NCI-H460 (cell line): Measurements from ENCODE around the gene EXOC3L4. TPM values are rescaled to one million over a fixed set of nuclear protein-coding genes. Genes with fewer than 3 reads are reported as not detected.

Experiments used
- DNase-seq: peaks from one replicate; pipeline ENCODE4 v3.0.0-alpha.2; 2016; ENCODE audit warnings: low read depth; ENCODE audit errors: extremely low read depth
- total RNA-seq: library from RNA; depleted of rRNA; stranded (reverse); fragments of >200 nt; shearing (Covaris generic); gene quantifications from 2 replicates; pipeline ENCODE4 v1.2.3, GENCODE V29; 2014

The EXOC3L4 gene
- total RNA-seq, 1 experiment from 2014 or later: 0.72 TPM

DNA sequence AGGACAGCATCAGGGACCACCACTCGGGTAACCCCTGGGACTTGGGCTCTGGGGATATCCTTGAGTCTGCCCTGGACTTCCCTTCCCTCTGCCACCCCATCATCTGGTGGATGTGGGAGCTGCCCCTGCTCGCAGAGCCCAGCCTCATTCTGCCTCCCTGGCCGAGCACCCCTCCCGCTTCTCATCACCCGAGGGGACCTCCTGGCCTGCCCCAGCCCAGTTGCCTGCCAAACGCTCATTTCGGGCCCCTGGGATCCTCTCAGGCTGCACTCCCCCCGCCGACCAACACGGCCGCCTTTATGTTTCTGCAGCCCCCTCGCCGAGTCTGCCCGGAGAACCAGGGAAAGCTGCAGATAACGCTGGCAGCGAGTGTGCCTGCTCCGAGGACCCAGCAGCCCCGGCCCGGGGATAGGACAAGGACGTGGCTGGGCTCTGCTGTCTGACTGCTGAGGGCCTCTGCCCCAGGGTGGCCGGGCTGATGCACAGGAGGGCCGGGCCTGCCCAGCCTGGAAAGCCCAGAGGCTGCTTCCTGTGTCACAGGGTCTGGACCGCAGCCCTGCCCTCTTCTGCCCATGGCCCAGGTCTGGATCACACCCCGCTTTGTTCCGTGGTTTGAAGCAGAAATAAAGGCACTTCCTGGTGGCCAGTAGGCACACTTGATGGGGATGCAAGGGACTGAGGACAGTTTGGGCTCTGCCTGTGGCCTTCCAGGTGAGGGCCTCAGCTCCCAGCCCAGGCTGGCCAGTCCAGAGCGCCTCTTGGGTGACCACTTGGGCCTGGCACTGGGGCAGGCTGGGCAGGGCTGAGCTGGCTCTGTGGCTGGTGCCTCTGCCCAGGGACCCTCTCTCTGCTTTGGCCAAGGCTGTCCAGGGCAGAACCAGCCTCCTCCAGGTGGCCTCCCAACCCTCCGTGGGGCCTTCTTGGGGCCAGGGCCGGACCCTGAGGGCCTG lies 4.9 kb upstream of the EXOC3L4 start:
- no peak for DNase-seq

DNA sequence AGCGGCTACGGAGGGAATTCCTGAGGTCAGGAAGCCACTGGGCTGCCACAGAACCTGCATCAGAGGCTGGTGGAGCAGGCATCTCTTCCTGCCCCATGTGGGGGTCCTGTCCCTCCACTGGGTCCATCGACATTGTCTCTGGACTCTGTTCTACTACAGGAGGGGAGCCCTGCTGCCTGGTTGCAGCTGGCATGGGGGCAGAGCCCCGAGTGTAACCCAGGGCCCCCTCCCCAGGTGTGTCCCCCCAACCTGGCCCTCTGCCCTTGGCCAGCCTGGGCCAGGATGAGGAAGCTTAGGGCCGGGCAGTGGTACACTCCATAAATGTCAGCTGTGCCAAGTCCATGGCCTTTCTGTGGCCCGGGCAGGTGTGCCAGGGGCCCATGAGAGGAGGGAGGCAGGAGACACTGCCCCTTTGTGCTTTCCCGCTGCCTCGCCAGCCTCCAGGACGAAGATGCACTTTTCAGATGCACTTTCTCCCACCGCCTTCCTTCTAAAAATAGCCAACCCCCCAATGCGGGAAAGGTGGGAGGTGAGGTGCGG lies 4.0 kb upstream of the EXOC3L4 start:
- no peak for DNase-seq

DNA sequence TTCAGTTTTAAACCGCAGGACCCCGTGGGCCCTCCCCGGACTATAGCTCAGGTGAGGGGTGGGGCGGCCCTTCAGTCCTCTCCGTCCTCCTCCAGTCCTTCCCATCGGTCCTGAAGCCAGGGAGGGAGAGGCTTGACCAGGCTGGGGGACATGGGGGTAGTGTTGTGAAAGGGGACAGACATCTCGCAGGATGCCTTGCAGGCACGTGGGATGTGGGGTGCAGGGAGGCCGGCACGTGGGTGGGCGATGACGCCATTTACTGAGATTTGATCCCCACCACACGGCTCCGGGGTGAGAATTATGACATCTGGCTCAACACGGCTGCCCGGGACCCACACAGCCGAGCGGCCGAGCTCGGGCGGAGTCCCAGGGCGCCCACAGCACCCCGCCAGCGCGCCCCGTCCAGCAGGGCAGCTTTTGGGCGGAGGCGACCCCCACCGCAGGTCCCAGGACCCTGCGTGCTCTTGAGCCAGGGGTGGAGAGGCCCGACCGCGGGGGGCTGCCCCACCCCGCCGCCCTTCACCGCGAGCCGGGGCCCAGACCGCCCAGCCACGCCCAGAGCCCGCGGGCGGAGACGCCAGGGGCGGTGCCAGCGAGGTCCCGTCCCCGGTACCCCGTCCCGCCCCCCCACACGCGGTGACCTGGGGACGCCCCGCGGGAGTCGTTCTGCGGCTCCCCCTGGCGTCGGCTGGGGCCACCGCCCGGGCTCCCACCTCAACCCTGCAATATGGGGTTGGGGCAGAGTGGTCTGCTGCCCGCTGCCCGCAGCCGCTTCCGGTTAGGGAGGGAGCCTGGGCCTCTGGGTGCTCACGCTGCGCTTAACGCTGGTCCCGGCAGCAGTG lies 3.3 kb upstream of the EXOC3L4 start:
- DNase-seq: peak; percentile 56

DNA sequence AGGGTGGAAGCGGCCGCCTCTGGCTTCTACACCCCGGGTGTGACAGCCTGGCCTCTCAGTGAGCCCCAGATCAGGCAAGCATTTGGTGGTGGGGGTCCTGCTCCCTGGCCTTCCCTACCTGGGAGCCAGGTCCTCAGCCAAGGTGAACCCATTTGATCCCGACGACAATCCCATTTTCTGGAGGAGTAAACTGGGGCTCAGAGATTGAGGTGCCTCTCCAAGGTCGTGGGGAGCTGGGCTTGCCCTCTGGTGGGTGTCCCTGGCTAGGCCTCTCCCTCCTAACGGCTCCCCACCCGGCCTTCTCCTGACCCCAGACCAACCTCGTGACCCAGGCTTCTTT lies 2.7 kb upstream of the EXOC3L4 start:
- no peak for DNase-seq

DNA sequence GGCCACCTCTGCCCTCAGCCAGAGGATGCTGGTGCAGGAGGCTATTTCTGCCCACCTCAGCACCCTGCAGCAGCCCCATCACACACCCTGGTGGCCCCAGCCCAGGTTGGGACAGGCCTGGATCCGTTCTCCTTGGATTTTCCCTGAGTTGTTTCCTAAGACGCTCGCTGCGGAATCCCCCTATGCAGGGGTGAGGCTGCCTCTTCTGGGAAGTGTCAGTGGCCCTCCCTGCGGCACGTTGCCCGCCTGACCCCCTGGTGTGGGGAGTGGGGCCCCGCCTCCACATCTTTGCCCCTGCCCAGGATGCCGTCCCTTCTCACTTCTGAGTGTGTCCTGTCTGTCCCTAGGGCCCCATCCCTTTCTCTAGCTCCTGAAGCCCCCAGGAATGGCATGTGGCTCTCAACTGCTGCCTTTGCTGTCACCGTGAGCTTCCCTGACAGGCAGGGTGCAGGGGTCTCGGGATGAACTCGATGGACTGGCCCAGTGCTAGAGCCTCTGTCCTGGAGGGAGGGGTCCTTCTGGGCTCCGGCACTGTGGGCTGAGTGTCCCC lies 594 bp upstream of the EXOC3L4 start:
- no peak for DNase-seq

DNA sequence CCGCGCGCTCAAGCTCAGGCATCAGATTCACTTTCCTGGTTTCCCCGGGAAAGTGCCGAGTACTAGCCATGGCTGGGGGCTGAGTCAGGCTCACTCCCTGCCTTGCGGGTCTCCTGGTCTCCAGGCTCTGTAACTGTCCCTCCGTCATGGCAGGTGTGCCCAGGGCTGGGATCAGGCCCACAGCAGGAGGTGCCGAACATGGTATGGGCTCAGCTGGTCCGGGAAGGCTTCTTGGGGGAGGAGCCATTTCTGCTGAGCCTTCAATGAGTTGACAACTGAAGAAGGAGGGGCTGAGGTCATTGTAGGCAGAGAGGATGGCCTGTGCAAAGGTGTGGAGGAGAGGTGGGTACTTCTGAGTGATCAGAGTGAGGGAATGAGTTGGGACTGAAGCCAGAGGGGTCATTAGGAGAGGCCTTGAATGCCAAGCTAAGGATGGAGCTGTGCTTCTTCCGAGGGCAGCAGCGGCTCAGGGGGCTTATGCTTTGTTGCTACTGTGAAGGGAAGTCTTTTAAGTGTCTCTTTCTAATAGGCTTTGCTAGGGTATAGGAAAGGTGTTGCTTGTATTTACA lies 769 bp downstream of the EXOC3L4 start:
- DNase-seq: no peak

DNA sequence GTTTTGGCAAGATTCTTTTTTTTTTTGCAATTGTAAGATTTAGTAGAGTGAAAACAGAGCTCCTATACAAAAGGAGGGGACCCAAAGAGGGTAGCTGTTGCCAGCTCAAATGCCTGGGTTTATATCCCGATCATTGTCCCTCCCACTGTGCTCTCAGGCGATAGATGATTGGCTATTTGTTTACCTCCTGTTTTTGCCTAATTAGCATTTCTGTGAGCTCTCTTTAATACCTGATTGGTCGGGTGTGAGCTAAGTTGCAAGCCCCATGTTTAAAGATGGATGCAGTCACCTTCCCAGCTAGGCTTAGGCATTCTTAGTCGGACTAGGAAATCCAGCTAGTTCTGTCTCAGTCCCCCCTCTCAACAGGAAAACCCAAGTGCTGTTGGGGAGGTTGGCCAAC lies 1.9 kb downstream of the EXOC3L4 start:
- DNase-seq: no peak

DNA sequence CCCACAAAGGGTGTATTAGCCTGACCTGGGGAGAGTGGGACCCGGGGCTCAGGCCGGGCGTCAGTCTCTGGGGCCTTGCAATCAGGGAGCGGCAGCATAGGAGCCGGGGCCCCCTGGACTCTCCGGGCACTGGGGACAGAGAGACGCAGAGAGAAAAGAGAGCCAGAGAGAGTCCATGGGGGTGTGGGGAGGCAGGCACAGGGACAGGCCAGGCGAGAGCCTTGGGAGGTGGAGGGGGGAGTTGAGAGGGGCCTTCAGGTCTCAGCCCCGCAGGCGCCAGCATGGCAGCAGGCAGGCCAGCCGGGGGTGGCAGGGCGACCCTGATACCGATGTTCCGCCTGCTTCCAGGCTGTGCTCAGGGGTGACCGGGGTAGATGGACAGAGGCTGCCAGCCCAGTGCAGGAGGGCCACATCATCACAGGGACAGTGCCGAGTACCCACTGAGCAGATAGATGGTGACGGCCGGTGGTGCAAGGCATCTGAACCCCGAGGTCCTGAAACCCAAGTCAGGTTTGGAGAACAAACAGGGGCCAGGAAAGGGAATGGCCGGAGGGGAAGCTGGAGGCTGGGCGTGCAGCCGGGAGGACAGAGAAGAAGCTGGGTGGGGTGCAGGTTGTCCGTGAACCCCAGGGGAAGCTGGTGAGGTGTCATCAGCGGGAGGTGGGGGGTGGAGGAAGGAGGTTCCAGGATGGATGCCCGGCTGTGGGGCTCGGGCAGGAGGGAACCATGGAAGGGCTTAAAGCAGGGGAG lies 2.9 kb downstream of the EXOC3L4 start:
- no peak for DNase-seq

DNA sequence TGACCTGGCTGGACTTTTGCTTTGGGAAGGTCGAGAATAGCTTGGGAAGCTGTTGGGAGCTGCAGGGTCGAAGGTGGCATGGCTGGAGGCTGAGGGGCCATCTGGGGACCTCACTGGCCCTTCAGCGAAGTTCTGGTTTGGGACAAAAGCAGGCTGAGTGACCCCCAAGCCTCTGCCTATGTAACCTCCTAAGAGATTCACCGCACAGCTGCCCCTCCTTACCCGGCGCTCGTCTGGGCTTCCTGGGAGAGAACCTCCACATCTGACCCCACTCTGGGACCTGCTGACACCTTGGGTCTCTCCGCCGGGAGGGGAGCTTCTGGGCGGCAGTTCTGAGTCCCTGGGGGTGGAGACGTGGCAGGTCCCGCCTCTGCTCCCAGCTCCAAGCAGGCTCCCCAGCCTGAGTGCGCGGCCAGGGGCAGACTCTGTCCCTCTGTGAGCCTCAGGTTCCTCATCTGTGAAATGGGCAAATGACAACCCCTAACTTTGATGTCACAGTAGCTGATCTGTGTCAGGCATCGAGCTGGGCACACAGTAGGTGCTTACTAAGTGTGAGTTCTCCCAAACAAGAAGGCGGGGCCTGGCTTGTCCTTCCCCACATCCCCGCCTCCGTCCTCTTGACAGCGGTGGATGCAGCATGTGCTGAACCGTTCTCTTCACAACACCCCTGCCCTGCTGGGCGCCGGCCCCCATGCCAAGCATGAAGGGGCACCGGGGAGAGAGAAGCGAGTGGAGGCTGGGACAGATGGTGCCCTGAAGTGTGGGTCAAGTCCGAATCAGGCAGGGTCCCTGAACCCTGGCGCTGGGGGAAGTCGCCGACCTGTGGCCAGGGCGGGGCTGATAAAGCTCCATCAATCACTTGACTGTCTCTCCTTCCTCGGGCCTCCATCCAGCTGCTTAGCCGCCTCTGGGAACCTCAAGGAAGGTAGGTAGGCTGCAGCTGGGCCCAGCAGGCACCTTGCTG lies 3.8 kb downstream of the EXOC3L4 start:
- no peak for DNase-seq

DNA sequence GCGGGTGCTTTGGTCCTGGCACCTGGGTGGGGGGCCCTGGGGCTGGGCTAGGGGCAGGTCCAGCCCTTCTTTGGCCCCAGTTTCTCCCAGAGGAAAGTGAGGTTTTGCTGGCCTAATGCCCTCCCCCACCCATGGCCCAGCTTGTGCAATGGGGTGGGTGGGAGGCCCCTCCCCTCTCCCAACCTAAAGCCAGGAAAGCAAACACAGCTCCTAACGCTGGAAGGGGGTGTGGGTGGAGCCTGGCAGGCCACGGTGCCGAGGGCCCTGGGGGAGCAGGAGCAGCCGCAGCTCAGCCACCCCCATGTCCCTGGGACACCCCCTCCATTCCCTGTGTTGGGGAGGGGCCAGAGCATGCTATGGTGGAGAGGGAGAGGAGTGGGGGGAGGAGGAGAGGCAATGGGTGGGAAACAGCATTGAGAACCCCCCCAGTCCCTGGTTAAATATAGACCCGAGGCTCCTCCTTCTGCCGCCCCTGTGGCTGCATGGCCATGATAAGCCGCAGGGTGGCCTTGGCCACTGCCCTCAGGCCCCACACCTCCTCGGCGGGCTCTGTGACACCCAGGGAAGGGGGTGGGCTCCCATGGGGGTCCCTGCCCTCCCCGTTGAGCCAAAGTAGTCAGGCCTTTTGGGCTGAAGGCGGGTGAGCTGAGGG lies 4.7 kb downstream of the EXOC3L4 start:
- DNase-seq: no peak

DNA sequence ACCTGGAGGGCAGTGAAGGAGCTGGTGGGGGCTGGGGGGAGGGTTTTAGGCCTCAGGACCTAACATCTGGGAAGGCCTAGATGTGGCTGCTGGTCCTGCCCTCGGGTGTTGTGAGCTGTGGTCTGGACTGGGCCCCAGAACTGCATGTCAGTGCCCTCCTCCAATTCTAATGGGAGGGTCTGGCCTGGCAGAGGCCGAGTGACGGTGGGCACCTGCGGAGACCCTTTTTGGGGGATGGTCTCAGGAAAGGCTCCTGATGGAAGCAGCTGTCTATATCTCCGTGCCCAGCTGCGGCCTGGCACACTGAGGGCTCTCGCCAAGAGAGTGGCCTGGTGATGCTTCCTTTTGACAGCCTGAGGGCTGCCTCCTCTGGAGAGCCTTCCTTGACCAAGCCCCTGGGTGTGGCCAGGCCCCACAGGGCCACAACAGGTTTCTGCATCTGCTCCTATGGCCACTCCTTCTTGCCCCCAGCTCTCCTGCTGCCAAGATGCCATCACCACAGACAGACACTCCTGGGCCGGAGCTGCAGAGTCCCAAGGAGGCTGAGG lies 5.3 kb downstream of the EXOC3L4 start:
- no peak for DNase-seq

DNA sequence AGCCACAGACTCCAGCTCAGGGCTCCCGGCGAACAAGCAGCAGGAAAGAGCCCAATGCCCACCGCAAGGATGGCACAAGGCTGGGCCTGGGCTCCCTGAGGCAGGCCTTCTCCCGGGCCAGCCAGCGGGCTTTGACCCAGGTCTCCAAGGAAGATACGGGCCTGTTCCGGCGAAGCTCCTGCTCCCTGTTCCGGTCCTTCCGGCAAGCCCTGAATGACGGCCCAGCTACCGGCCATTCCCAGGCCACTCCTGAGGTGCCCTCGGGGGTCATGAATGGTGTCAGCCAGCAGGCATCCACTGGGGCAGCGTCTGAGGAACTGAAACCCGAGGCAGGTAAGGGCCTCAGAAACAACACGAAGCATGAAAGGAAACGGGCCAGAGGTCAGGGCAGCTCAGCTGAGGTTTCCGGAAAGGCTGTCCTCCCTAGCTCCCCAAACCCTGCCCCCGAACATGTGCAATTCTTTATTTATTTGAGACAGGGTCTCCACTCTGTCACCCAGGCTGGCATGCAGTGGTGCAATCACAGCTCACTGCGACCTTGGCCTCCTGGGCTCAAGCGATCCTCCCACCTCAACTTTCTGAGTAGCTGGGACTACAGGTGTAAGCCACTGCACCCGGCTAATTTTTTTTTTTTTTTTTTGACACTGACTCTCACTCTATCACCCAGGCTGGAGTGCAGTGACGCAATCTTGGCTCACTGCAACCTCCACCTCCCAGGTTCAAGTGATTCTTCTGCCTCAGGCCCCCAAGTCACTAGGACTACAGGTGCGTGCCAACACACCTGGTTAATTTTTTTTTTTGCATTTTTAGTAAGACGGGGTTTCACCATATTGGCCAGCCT lies 6.0 kb downstream of the EXOC3L4 start:
- no peak for DNase-seq

DNA sequence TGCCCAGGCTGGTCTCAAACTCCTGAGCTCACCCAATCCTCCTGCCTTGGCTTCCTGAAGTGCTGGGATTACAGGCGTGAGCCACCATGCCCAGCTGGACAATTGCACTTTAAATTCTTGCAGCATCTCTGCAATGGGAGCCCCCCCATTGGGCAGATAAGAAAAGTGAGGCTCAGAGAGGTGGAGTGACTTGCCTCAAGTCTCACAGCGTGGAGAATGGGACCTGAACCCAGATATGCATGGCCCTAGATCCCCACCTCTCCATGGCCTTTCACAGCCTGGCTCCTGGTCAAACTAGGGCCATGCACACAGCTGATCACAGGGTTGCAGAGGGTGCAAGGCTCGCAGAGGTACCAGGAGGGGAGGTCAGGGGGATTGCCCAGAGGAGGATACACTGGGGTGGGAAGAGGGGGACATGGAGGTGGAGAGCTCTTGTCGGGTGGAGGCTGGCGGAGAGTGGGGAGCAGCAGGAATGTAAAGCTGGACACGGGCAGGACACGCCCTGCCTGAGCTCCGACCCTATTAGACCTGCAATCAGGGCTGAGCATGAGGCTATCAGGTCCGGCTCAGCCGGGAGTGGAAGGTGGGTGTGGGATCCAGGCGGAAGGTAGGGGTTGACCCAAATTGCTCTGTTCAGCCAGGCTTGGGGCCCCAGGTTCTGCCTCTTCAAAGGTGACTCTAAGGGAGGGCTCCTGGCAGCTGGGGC lies 6.9 kb downstream of the EXOC3L4 start:
- no peak for DNase-seq

DNA sequence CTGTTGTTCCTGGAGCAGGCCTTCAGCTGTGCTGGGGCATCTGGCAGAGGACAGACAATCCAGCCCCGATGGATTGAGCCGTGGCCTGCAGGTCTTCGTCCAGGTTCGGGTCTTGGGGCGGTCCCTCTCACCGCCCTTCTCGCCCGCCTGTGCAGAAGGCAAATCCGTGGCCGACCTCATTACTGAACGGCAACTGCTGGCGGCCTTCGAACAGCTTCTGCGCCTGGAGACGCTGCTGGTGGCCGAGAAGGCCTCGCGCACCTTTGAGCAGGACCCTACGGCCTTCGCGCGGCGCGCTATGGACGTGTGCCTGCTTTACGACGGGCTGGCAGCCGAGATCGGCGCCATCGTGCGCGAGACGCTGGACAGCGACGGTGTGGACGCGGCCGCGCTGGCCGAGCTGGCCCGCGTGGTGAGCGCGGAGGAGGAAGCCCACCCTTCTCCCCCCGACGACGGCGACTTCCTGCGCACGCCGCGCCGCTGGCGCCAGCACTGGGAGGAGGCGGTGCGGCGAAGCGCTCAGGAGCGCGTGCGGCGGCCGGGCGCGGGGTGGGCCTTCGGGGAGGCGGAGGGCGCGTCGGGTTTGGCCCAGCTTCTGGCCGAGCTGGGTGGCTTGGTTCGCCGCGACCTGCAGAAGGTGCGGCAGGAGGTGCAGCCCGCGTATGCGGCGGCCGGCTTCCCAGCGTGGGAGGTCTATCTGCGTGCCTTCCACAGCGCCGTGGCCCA lies 7.6 kb downstream of the EXOC3L4 start:
- no peak for DNase-seq

DNA sequence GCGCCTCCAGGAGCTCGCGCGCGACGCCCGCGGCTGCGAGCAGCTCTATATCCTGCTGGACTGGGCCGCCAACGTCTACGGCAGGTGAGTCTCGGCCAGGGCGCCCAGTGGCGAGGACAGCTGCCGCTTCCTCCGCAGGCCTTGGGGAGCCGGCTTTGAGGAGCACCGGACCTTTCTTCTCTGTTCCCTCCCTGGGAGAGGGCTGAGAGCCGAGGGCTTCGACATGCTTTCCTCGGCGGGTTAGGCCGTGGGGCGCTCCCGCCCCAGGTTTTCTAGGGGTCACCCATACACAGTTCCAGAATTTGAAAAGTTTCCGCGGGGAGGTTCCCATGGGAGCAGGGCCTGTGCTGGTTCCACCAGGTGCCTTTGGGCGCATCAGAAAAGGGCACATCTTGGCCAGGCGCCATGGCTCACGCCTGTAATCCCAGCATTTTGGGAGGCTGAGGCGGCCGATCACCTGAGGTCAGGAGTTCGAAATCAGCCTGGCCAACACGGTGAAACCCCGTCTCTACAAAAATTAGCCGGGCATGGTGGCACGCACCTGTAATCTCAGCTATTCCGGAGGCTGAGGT lies 8.2 kb downstream of the EXOC3L4 start:
- DNase-seq: no peak
